Nephron (organoid): Measurements from ENCODE around the gene VSX2.

ENCODE experiments used
- H3K27ac Mint-ChIP-seq, 3 experiments: 2 replicates each; pipeline ENCODE4 v1.8.0; 2020; ENCODE audit warnings: mixed read lengths in 3 of 3, mild to moderate bottlenecking in 2 of 3, moderate library complexity in 1 of 3
- H3K27me3 Mint-ChIP-seq: 2 replicates; pipeline ENCODE4 v1.8.0; 2021; ENCODE audit warnings: low read depth, mild to moderate bottlenecking, moderate library complexity, mixed read lengths
- H3K36me3 Mint-ChIP-seq: 2 replicates; pipeline ENCODE4 v1.8.0; 2020; ENCODE audit warnings: low read depth, mixed read lengths
- H3K4me1 Mint-ChIP-seq: 2 replicates; pipeline ENCODE4 v1.8.0; 2020; ENCODE audit warnings: mixed read lengths
- H3K4me3 Mint-ChIP-seq, 3 experiments: 2 replicates each; pipeline ENCODE4 v1.8.0; 2020; ENCODE audit warnings: mild to moderate bottlenecking in 3 of 3, mixed read lengths in 3 of 3, moderate library complexity in 2 of 3
- H3K9me3 Mint-ChIP-seq: 2 replicates; pipeline ENCODE4 v1.8.0; 2020; ENCODE audit warnings: mixed read lengths
- TF ChIP-seq, protein P1 (sequence below), 3 experiments: fragments of 200-600 bp; sonication (generic); IDR thresholded peaks; one replicate each; pipeline ENCODE4 v1.5.0; 2021; ENCODE audit warnings: antibody characterized with exemption in 3 of 3; ENCODE audit not compliant: unreplicated experiment in 3 of 3

Gene VSX2

DNA sequence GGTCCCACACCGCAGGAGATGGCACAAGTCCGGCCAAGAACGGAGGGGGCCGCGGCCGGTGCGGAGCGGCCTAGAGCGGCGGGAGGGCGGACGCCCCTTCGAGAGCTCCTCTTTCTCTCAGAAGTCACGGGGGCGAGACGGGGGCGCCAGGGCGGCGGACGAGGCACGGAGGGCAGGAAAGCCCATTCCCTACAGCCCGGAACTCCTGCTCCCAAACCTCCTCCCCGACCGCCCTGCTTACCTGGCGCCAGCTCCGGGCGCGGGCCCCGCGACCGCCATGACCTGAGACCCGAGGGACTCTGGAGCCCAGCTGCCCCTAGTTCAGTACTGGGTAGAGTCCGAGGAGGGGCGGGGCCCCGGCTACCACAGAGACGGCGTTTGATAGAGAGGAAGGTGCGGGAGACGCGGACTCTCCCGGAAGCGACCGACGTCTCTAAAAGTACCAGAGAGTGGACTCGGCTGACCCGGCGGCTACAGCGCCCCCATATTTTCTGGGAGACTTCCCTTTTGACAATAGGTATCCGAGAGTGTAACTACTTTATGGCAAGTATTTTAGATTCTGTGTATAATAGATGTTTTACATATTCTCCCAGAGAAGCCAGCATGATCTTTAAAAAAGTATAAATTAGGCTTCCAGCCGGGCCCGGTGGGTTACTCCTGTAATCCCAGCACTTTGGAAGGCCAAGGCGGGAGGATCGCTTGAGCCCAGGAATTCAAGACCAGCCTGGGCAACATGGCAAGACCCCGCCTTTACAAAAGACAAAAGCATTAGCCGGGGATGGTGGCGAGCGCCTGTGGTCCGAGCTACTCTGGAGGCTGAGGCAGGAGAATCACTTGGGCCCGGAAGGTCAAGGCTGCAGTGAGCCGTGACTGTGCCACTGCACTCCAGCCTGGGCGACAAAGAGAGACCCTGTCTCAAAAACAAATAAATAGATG, 63.7 kb downstream of the VSX2 start, which contains the start of gene ABCD4:
ABCD4 (minus strand) TSS at position 301 of the 936 bp plus-strand sequence; CDS start at position 279, 22 bp downstream.
- peak within 1 kb of the TSS; percentile 90 to 94 (median 92) for H3K27ac Mint-ChIP-seq
- peaks cover 17% of the 10 kb centered on the region for H3K36me3 Mint-ChIP-seq
- H3K9me3 Mint-ChIP-seq, result no peaks in the 10 kb centered on the region
- no peaks in the 10 kb centered on the region for H3K27me3 Mint-ChIP-seq
- TF ChIP-seq, protein P1, sequence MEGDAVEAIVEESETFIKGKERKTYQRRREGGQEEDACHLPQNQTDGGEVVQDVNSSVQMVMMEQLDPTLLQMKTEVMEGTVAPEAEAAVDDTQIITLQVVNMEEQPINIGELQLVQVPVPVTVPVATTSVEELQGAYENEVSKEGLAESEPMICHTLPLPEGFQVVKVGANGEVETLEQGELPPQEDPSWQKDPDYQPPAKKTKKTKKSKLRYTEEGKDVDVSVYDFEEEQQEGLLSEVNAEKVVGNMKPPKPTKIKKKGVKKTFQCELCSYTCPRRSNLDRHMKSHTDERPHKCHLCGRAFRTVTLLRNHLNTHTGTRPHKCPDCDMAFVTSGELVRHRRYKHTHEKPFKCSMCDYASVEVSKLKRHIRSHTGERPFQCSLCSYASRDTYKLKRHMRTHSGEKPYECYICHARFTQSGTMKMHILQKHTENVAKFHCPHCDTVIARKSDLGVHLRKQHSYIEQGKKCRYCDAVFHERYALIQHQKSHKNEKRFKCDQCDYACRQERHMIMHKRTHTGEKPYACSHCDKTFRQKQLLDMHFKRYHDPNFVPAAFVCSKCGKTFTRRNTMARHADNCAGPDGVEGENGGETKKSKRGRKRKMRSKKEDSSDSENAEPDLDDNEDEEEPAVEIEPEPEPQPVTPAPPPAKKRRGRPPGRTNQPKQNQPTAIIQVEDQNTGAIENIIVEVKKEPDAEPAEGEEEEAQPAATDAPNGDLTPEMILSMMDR (IDR thresholded peaks at IDR 0.05; ENCODE audit: unreplicated experiment in 3 of 3), result peak in 2 of 3 experiments; percentile 11 to 42
- H3K4me3 Mint-ChIP-seq, result peak within 1 kb of the TSS; percentile 91 to 98 (median 93)
- peaks cover 16% of the 10 kb centered on the region for H3K4me1 Mint-ChIP-seq

DNA sequence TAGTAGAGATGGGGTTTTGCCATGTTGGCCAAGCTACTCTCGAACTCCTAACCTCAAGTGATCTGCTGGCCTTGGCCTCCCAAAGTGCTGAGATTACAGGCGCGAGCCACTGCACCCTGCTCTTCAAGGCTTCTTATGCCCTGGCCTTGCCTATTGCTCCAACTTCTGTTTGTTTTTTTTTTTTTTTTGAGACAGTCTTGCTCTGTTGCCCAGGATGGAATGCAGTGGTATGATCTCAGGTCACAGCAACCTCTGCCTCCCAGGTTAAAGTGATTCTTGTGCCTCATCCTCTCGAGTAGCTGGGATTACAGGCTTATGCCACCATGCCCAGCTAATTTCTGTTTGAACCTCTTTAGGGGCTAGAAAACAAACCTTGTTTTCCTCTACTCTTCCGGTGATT, 69.4 kb downstream of the VSX2 start:
- H3K9me3 Mint-ChIP-seq, result no peaks in the 10 kb centered on the region
- no peak overlapping the region for H3K4me3 Mint-ChIP-seq
- TF ChIP-seq, protein P1 (IDR thresholded peaks at IDR 0.05; ENCODE audit: unreplicated experiment in 3 of 3), result no peak
- no peaks in the 10 kb centered on the region for H3K4me1 Mint-ChIP-seq
- no peaks in the 10 kb centered on the region for H3K36me3 Mint-ChIP-seq
- peak overlapping the region in 1 of 3 experiments; percentile 73 for H3K27ac Mint-ChIP-seq
- H3K27me3 Mint-ChIP-seq, result no peaks in the 10 kb centered on the region

DNA sequence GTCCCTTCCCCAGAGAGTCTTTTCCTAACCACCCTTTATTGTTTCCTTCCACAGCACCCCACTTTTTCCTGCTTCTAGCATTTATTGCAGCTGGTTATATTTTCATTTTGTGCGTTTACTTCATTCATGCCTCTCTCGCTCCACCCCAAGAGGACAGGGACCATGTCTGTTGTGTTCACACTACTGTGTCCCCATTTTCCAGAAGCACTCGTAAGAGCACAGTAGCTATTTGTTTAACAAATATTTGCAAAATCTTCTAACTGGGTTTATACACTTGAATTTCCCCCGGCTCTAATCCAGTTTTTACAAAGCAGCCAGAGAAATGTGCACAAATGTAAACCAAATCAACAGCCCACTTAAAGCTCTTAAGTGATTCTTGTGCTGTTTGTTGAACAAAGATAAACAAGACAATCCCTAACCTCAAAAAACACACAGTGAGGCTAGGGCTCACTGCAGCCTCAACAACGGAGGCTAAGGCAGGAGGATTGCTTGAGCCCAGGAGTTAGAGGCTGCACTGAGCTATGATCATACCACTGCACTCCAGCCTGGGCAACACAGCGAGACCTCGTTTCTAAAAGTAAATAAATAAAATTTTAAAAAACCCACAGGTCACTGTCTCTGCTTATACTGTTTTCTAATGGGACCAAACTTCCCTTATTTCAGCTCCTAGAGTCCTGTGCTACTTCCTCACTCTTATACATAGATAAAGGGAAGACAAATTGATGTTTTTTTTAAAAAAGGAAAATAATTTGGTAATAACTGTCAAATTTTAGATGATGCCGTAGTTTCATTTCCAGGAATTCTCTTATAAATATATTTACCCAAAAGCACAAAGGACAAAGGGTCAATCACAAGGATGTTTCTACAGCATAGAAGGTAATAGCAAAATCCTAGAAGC, 70.1 kb downstream of the VSX2 start:
- Mint-ChIP-seq H3K9me3 (no peaks in the 10 kb centered on the region), H3K4me3 (no peak overlapping the region), H3K27me3 (no peaks in the 10 kb centered on the region), H3K4me1 (no peaks in the 10 kb centered on the region), H3K27ac (peak overlapping the region in 1 of 3 experiments; percentile 73), H3K36me3 (no peaks in the 10 kb centered on the region)
- TF ChIP-seq, protein P1 (IDR thresholded peaks at IDR 0.05; ENCODE audit: unreplicated experiment in 3 of 3), result no peak

DNA sequence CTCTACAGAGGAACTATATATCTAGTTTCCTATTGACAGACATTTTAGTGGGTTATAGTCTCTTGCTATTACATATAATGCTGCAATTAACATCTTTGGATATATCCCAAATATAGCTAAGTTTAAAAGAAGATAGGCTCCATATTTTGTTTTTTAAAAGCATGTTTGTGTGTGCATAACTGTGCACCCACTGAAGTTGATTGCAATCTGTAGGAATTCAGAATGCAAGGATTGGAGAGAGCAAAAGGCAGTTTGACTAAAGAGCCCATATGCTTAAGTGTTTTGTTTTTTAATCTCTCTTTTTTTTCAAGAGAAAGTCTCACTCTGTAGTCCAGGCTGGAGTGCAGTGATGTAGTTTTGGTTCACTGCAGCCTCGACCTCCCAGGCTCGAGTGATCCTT, 72.9 kb downstream of the VSX2 start:
- Mint-ChIP-seq H3K27me3 (no peaks in the 10 kb centered on the region), H3K4me3 (no peak overlapping the region), H3K4me1 (peaks cover 5% of the 10 kb centered on the region), H3K36me3 (no peaks in the 10 kb centered on the region), H3K9me3 (no peaks in the 10 kb centered on the region), H3K27ac (no peak overlapping the region)
- TF ChIP-seq, protein P1 (IDR thresholded peaks at IDR 0.05; ENCODE audit: unreplicated experiment in 3 of 3), result no peak
